Measurements from ENCODE around the gene MRGPRG.
"Not testable (repeated sequence)": the region's sequence is repeated elsewhere in the genome, so short reads cannot be mapped to it uniquely, and the experiment has no call there.

Gene MRGPRG
- 0 reads per million in 3 donors for total RNA-seq

- Histone ChIP-seq H3K4me1 (ENCODE audit: control insufficient read depth, insufficient read depth, low read length, poor library complexity, severe bottlenecking) (no peaks in the 10 kb centered on the region), H3K9me3 (ENCODE audit: control insufficient read depth, low read length) (no peaks in the 10 kb centered on the region), H3K27ac (ENCODE audit: insufficient read depth, low read length, poor library complexity, severe bottlenecking) (no peak within 1 kb of the TSS), H3K36me3 (ENCODE audit: control insufficient read depth, insufficient read depth, low read length) (no peaks in the 10 kb centered on the region), H3K4me3 (ENCODE audit: insufficient read depth, low read depth, low read length, poor library complexity, severe bottlenecking) (no peak within 1 kb of the TSS), H3K27me3 (replicated peaks; ENCODE audit: control insufficient read depth, insufficient read depth, low read length, poor library complexity, severe bottlenecking) (no peaks in the 10 kb centered on the region)
- no peak for DNase-seq
Measured at GRCh38 chr11:3218483-3219280, at the start of gene MRGPRG. Gene MRGPRG (minus strand): TSS chr11:3218813. CDS start chr11:3218813, 0 bp downstream.

- DNase-seq; H3K9me3 ChIP-seq (ENCODE audit: control insufficient read depth, low read length); H3K27me3 ChIP-seq (replicated peaks; ENCODE audit: control insufficient read depth, insufficient read depth, low read length, poor library complexity, severe bottlenecking); H3K4me3 ChIP-seq (ENCODE audit: insufficient read depth, low read depth, low read length, poor library complexity, severe bottlenecking); H3K4me1 ChIP-seq (ENCODE audit: control insufficient read depth, insufficient read depth, low read length, poor library complexity, severe bottlenecking); H3K27ac ChIP-seq (ENCODE audit: insufficient read depth, low read length, poor library complexity, severe bottlenecking); H3K36me3 ChIP-seq (ENCODE audit: control insufficient read depth, insufficient read depth, low read length): not testable (repeated sequence)
Measured at GRCh38 chr11:3262548-3262947, 43.9 kb upstream of the MRGPRG start.

- not testable (repeated sequence) for H3K27me3 ChIP-seq (replicated peaks; ENCODE audit: control insufficient read depth, insufficient read depth, low read length, poor library complexity, severe bottlenecking); DNase-seq; H3K27ac ChIP-seq (ENCODE audit: insufficient read depth, low read length, poor library complexity, severe bottlenecking); H3K4me3 ChIP-seq (ENCODE audit: insufficient read depth, low read depth, low read length, poor library complexity, severe bottlenecking); H3K9me3 ChIP-seq (ENCODE audit: control insufficient read depth, low read length); H3K36me3 ChIP-seq (ENCODE audit: control insufficient read depth, insufficient read depth, low read length); H3K4me1 ChIP-seq (ENCODE audit: control insufficient read depth, insufficient read depth, low read length, poor library complexity, severe bottlenecking)
Measured at GRCh38 chr11:3261831-3262230, 43.2 kb upstream of the MRGPRG start.

GRCh38 chr11:3257509-3257908 lies 38.9 kb upstream of the MRGPRG start:
- H3K4me1 ChIP-seq (ENCODE audit: control insufficient read depth, insufficient read depth, low read length, poor library complexity, severe bottlenecking); H3K27ac ChIP-seq (ENCODE audit: insufficient read depth, low read length, poor library complexity, severe bottlenecking); DNase-seq; H3K27me3 ChIP-seq (replicated peaks; ENCODE audit: control insufficient read depth, insufficient read depth, low read length, poor library complexity, severe bottlenecking); H3K4me3 ChIP-seq (ENCODE audit: insufficient read depth, low read depth, low read length, poor library complexity, severe bottlenecking); H3K36me3 ChIP-seq (ENCODE audit: control insufficient read depth, insufficient read depth, low read length); H3K9me3 ChIP-seq (ENCODE audit: control insufficient read depth, low read length): not testable (repeated sequence)

GRCh38 chr11:3255241-3255640 lies 36.6 kb upstream of the MRGPRG start:
- H3K36me3 ChIP-seq (ENCODE audit: control insufficient read depth, insufficient read depth, low read length); DNase-seq; H3K27ac ChIP-seq (ENCODE audit: insufficient read depth, low read length, poor library complexity, severe bottlenecking); H3K9me3 ChIP-seq (ENCODE audit: control insufficient read depth, low read length); H3K27me3 ChIP-seq (replicated peaks; ENCODE audit: control insufficient read depth, insufficient read depth, low read length, poor library complexity, severe bottlenecking); H3K4me3 ChIP-seq (ENCODE audit: insufficient read depth, low read depth, low read length, poor library complexity, severe bottlenecking); H3K4me1 ChIP-seq (ENCODE audit: control insufficient read depth, insufficient read depth, low read length, poor library complexity, severe bottlenecking): not testable (repeated sequence)

- H3K4me3 ChIP-seq (ENCODE audit: insufficient read depth, low read depth, low read length, poor library complexity, severe bottlenecking); DNase-seq; H3K36me3 ChIP-seq (ENCODE audit: control insufficient read depth, insufficient read depth, low read length); H3K27ac ChIP-seq (ENCODE audit: insufficient read depth, low read length, poor library complexity, severe bottlenecking); H3K9me3 ChIP-seq (ENCODE audit: control insufficient read depth, low read length); H3K27me3 ChIP-seq (replicated peaks; ENCODE audit: control insufficient read depth, insufficient read depth, low read length, poor library complexity, severe bottlenecking); H3K4me1 ChIP-seq (ENCODE audit: control insufficient read depth, insufficient read depth, low read length, poor library complexity, severe bottlenecking): not testable (repeated sequence)
Measured at GRCh38 chr11:3254773-3255172, 36.2 kb upstream of the MRGPRG start.

- Histone ChIP-seq H3K27ac (ENCODE audit: insufficient read depth, low read length, poor library complexity, severe bottlenecking) (no peak overlapping the region), H3K36me3 (ENCODE audit: control insufficient read depth, insufficient read depth, low read length) (no peaks in the 10 kb centered on the region), H3K4me1 (ENCODE audit: control insufficient read depth, insufficient read depth, low read length, poor library complexity, severe bottlenecking) (no peaks in the 10 kb centered on the region), H3K4me3 (ENCODE audit: insufficient read depth, low read depth, low read length, poor library complexity, severe bottlenecking) (no peak overlapping the region), H3K27me3 (replicated peaks; ENCODE audit: control insufficient read depth, insufficient read depth, low read length, poor library complexity, severe bottlenecking) (no peaks in the 10 kb centered on the region), H3K9me3 (ENCODE audit: control insufficient read depth, low read length) (no peaks in the 10 kb centered on the region)
- no peak for DNase-seq
Measured at GRCh38 chr11:3245071-3245470, 26.5 kb upstream of the MRGPRG start.

GRCh38 chr11:3243880-3244279 lies 25.3 kb upstream of the MRGPRG start:
- Histone ChIP-seq H3K9me3 (ENCODE audit: control insufficient read depth, low read length) (no peaks in the 10 kb centered on the region), H3K27ac (ENCODE audit: insufficient read depth, low read length, poor library complexity, severe bottlenecking) (no peak overlapping the region), H3K36me3 (ENCODE audit: control insufficient read depth, insufficient read depth, low read length) (no peaks in the 10 kb centered on the region), H3K27me3 (replicated peaks; ENCODE audit: control insufficient read depth, insufficient read depth, low read length, poor library complexity, severe bottlenecking) (no peaks in the 10 kb centered on the region), H3K4me1 (ENCODE audit: control insufficient read depth, insufficient read depth, low read length, poor library complexity, severe bottlenecking) (no peaks in the 10 kb centered on the region), H3K4me3 (ENCODE audit: insufficient read depth, low read depth, low read length, poor library complexity, severe bottlenecking) (no peak overlapping the region)
- no peak for DNase-seq

GRCh38 chr11:3237119-3237518 lies 18.5 kb upstream of the MRGPRG start:
- DNase-seq: no peak
- Histone ChIP-seq H3K4me3 (ENCODE audit: insufficient read depth, low read depth, low read length, poor library complexity, severe bottlenecking) (no peak overlapping the region), H3K27me3 (replicated peaks; ENCODE audit: control insufficient read depth, insufficient read depth, low read length, poor library complexity, severe bottlenecking) (no peaks in the 10 kb centered on the region), H3K27ac (ENCODE audit: insufficient read depth, low read length, poor library complexity, severe bottlenecking) (no peak overlapping the region), H3K4me1 (ENCODE audit: control insufficient read depth, insufficient read depth, low read length, poor library complexity, severe bottlenecking) (no peaks in the 10 kb centered on the region), H3K36me3 (ENCODE audit: control insufficient read depth, insufficient read depth, low read length) (no peaks in the 10 kb centered on the region), H3K9me3 (ENCODE audit: control insufficient read depth, low read length) (no peaks in the 10 kb centered on the region)

- Histone ChIP-seq H3K4me1 (ENCODE audit: control insufficient read depth, insufficient read depth, low read length, poor library complexity, severe bottlenecking) (no peaks in the 10 kb centered on the region), H3K36me3 (ENCODE audit: control insufficient read depth, insufficient read depth, low read length) (no peaks in the 10 kb centered on the region), H3K27ac (ENCODE audit: insufficient read depth, low read length, poor library complexity, severe bottlenecking) (no peak overlapping the region), H3K4me3 (ENCODE audit: insufficient read depth, low read depth, low read length, poor library complexity, severe bottlenecking) (no peak overlapping the region), H3K9me3 (ENCODE audit: control insufficient read depth, low read length) (no peaks in the 10 kb centered on the region), H3K27me3 (replicated peaks; ENCODE audit: control insufficient read depth, insufficient read depth, low read length, poor library complexity, severe bottlenecking) (no peaks in the 10 kb centered on the region)
- no peak for DNase-seq
Measured at GRCh38 chr11:3234846-3235245, 16.2 kb upstream of the MRGPRG start.
